SKM-1 (cell line): Measurements from ENCODE around the gene CD68.
A peak's percentile ranks its signal among the peaks of the same experiment; 100 is the strongest.
"Not testable (repeated sequence)": the region's sequence is repeated elsewhere in the genome, so short reads cannot be mapped to it uniquely, and the experiment has no call there.

ENCODE experiments used
- DNase-seq: peaks from one replicate; lab custom pipeline; 2025; ENCODE audit not compliant: unreplicated experiment; lab: John Stamatoyannopoulos, UW

The CD68 gene

DNA sequence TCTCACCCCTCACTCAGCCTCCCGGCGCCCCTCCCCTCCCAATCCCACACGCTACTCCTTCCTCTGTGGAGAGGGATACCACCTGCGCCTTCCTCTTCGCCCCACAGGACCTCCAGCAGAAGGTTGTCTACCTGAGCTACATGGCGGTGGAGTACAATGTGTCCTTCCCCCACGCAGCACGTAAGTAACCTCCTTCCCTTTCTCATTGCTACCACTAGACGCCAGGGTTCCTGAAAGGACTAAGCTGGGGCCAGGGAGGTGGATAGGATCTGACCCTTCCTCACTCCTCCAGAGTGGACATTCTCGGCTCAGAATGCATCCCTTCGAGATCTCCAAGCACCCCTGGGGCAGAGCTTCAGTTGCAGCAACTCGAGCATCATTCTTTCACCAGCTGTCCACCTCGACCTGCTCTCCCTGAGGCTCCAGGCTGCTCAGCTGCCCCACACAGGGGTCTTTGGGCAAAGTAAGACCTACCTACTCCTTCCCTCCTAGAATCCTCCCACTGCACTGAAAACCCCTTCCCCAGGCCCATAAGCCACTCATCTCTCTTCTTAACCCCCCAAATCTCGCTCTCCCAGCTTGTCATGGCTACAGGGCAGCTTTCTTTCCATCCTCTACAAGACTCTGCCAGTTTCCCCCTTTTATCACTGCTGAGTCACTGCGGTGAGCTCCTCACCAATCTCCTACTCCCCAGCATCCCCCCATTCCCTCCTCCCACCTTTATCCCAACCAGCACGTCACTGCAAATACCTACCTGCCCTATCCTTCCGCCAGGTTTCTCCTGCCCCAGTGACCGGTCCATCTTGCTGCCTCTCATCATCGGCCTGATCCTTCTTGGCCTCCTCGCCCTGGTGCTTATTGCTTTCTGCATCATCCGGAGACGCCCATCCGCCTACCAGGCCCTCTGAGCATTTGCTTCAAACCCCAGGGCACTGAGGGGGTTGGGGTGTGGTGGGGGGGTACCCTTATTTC is 1.5 kb downstream of the CD68 start:
- no peak for DNase-seq

DNA sequence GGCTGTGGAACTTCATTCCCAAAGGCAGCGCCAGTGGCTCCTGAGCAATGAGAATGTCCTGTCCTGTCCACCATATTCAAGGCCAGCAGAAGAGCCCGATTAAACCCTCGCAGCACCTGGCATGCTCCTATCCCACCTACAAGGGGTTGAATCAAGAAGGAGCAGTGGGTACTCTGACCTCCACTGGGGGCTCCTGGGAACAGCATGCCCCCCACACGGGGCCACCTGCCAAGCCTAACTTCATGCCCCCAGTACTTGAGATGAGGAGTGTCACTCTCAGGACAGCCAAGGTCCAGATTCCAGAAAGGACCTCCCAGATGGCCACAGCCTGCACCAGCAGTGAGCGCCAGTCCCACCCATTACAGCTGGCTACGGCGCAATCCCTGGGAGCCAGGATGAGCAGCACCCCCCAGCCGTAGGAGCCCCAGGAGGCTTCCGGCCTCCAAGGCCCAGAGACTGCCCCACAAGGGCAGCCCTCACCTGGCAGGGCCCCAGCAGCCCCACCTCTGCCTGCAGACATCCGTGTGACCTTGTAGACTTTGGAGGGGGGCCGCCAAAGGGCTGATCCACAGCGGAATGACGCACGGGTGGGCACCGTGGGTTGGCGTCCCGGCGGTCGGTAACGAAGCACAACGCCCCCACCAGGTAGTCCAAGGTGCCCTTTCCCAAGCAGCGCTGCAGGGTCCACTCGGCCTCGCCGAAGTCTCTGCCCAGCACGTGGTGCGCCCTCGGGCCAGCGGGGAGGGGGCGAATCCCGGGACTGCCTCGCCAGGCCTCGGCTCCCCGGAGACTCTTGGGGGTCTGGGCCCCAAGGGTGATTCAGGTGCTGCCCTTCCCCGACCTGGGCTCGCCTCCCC is 3.2 kb downstream of the CD68 start:
- no peak for DNase-seq

DNA sequence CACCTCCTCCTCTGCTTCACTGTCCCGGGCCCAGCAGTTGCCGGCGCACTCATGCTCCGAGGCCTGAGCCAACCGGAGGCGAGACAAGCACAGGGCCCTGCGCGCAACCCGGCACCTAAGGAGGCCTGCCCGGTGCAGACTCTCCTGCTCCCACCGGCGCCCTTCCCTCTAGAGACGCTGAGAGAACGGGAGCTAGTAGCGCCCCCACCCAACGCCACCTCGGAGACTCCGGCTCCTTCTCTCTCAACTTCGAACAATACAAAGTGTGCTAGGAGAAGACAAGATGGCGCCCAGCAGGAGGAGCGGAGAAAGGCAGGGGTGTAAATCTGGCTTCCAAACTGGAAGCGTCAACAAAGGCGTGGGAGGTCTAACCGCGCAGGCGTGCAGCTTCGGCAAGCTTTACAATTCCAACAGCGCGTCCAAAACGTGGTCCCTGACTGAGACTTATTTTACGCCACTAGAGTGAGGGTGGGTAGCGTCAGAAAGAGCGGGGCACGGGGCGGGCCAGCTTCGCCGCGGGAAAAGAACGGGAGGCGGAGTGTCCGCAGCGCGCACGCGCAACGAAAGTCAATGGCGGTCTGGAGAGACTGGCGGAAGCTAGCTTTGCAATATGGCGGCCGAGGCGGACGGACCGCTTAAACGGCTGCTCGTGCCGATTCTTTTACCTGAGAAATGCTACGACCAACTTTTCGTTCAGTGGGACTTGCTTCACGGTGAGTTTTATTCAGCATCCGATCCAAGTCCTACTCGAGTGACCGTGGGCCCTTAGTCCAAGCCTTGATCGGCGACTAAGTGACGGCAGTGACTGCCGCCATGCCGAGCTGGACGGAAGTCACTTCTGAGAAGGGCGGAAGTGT is 4.0 kb downstream of the CD68 start, which contains the start of gene MPDU1:
MPDU1 (plus strand) TSS at position 600 of the 857 bp plus-strand sequence; CDS start at position 611, 11 bp downstream.
- DNase-seq = peak; percentile 74

DNA sequence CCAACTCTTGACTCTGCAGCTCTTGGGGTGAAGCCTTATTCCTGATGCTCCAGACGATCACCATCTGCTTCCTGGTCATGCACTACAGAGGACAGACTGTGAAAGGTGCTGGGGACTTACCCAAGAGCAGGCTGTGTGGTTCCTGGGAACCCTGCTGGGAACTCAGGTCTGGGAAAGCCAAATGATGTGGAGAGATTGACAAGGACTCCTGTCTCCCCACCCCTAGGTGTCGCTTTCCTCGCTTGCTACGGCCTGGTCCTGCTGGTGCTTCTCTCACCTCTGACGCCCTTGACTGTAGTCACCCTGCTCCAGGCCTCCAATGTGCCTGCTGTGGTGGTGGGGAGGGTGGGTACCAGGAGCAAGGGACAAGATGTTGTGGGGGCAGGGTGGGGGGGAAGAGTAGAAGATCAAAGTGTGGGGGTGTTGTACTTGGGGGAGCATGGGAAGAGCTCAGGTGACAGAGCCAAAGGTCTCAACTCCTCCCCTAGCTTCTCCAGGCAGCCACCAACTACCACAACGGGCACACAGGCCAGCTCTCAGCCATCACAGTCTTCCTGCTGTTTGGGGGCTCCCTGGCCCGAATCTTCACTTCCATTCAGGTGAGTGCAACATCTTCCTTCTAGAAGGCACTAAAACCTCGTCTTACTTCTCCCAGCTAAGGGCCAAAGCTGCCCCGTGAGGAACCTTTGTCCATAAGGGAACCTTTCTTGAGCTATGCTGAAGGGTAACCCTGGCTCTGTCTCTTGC is 7.4 kb downstream of the CD68 start:
- no peak for DNase-seq

DNA sequence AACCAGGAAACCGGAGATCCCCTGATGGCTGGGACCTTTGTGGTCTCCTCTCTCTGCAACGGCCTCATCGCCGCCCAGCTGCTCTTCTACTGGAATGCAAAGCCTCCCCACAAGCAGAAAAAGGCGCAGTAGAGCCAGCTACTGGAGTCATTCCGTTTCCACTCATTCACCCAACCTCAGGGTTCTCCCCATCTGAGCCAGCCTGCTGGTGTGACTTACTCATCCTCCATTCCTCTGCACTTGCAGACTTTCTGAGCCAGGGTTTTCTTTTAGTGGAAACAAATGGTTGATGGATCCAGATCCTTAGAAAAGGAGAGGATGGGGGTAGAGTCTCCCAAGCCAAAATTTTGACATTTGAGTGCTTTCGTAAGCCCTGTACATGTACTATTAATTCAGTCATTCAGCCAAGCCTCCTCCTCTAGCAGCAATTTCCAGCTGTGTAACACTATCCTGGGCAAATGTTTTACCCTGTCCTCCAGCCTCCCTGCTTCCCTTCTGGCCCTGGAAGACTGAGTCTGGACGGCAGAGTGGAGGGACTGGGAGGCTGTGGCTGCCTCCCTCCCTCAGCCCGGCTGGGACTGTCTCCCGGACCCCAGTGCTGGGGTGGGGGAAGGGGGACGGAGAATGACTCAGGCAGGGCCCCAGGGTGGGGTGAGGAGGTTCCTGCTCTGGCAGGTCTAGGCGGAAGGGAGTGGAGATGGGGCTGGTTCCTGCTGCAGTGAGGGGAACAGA is 8.1 kb downstream of the CD68 start:
- DNase-seq = no peak

DNA sequence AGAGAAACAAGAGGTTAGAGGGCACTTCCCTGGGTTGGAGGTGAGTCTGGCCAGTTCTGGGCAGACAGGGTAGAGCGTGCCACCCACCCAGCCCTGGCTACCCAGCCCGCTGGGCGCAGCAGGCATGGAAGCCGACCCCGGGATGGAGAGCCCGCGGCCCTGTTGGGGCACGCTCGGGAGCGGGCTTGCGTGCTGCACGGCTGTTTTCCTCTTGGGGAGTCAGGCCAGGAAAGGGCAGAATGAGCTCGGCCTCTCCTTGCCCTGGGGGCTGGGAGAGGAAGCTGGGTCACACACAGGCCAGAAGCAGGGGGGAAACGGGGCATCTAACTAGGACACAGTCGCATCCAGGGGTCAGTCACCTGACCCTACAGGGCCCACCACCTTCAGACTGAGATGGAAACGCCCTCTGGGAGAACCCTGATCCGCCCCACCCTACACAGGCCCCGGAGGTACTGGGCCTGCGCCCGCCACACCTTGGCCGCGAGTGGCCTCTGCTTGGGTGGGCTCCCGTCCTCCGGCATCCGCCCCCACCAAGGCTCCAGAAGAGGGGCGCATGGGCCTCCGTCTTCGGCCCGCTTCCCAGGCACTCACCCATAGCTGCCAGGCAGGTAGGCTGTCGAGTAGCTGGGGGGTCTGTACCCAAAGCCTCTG is 9.2 kb downstream of the CD68 start:
- no peak for DNase-seq

DNA sequence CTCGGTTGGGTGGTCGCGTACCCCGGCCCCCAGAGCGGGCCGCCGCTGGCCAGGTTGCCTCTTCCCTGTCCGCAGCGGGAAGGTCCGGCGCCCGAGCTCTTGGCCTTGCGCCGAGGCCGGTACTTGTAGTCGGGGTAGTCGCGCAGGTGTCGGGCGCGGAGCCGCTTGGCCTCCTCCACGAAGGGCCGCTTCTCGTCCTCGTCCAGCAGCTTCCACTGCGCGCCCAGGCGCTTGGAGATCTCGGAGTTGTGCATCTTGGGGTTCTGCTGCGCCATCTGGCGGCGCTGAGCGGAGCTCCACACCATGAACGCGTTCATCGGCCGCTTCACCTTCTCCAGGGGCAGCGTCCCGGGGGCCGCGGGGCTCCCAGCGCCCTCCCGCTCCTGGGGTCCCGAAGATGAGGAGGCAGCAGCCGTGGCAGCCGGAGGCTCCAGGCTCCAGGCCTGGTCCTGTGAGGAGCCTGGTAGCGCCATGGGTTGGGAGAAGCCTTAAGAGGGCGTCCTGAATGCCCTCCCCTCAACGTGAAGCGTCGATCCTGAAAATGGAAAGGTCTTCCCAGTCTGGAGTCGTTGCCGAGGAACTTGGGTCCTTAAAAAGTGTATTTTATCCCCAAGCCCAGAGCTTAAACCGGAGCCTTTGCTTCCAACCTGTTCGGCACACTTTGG is 9.9 kb downstream of the CD68 start:
- no peak for DNase-seq

DNA sequence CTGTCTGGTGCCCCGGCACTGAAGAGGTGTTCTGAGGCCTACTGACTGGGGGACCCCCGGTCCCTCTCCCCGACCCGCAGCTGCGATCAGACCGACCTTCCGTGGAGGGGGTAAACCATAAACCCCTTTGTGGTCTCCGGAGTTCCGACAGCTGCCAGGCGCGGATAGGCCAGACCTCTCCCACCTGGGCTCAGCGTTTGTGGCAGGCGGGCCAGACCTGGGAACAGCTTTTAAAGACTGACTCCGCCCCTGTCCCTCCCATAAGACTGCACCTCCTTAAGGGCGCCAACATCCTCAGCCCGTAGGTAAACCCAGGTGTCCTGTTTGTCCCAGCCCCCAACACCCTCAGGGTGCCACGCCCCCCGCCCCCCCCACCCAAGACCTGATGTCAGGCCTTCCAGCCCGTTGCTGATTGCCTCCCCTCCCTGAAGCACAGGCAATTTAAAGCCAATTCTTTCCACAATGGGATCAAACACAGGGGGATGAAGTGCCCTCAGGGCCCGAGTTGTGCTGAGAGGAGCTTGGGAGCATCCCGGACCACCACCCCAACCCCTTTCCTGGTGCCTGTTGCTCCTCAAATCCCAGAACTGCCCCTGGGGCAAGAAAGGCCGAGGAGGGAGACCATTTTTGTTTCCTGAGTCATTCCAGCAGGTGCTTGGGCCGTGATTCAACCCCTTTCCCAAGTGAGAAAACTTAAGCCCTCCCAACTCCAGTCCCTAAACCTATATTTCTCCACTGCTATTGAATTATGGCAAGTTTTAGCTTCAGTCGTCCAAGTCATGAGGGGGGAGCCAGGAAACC is 10.7 kb downstream of the CD68 start, which contains the start of gene SOX15:
SOX15 (minus strand) TSS at position 204 of the 801 bp plus-strand sequence. CDS start 418 bp downstream, outside the sequence.
- no peak for DNase-seq

DNA sequence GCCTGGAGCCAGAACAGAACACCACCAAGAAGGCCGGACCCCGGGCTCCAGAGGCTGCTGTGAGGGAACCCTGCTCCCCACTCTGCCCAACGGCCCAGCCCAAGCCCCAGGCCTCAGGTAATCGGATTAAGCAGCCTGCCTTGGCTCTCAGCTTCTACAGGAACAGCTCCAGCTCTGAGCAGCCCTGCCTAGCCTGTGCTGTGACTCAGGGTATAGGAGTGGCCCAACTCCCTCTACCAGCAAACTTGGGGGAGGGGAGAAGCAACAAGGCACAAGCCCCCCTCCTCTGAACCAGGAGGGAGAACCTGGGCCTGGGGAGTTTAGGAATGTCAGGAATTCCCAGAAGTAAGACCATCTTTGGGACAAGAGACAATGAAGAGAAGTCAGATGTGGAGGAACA is 11.3 kb downstream of the CD68 start:
- no peak for DNase-seq

DNA sequence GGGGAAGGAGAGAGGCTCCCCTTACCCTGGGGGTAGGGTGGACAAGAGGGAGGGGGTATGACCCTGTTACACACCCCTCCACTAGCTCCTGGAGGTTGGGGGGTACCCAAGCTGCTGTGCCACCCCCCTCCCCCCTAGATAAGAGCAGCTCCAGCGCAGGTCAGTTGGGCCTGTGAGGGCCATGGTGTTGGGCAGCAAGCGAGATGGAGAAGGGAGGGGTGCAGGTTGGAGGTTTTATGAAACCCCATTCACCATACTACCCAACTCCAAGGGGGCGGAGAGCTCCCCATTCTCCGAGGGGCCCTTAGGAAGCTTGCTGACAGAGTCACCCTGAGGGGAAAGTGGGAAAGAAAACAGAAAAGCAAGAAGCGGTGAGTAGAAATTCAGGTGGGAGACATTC is 12.2 kb downstream of the CD68 start:
- DNase-seq = no peak

DNA sequence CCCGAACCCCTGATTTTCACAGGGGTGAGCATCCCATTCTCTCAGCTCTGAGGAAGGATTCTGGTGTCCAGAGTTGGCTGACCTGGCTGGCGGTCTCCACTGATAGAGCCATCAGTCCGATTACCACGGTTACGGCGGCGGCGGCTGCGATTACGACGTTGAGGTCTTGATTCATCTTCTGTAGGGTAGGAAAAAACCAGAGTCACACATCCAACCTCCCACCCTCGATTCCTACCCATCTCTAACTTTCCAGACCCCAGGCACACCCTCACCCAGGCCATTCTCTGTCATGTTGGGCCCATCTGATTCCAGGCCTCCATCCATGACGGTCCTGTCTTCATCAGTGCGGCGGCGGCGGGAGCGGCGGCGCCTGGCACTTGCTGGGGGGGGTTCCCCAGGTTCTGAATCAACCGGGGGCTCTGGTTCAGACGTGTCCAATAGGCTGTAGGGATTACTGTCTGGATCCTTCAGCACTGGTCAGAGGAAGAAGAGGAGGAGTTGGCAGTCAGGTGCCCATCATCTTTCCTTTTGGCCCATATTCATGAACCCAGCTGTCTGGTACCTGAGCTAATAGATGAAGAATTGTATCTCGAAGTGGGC is 13.1 kb downstream of the CD68 start:
- no peak for DNase-seq

DNA sequence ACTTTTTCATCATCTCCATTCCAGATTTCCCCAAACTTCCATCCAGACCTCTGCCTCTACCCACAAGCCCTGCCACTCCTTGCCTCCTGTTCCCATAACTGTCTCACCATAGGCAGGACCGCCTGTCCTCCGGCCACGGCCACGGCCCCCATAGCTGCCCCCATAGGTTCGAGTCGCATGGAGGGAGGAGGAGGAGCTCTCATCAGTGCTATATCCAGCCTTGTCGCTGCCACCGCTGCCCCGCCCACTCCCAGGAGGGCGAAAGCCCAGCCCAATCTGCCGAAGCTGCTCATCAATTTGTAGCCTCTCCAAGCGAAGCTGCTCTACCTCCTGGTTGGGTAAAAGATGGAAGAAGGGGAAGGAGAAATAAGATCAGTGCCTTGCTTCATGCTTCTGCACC is 13.9 kb downstream of the CD68 start:
- DNase-seq = no peak

DNA sequence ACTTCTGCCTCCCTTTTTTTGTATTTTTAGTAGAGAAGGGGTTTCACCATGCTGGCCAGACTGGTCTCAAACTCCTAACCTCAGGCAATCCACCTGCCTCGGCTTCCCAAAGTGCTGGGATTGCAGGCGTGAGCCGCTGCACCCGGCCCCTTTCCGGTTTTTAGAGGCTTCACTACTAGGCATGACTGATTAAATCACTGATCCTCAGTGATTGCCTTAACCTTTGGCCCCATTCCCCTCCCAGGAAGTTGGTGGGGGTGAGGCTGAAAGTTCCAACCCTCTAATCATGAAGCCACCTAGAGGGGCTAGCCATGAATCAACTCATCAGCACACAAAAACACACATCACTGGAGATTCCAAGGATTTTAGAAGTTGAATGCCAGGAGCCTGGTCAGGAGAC is 18.1 kb downstream of the CD68 start:
- DNase-seq = not testable (repeated sequence)

DNA sequence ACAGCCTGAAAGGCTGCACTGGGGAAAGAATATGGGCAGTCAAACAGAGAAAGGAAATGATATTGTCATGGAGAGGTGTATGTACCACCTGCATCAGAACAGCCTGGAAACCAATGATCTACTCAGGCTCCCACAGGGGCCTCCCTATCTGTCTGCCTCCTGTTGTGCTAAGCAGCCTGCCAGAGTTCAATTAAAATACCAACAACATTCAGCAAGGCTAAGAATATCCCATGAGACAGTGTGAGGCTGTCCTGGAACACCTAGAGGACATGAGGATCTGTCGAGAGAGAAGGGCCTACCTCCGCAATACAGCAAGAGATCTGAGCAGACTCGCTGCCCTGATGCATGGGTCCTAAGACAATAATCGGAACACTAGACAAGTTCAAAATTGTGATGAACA is 26.8 kb downstream of the CD68 start:
- no peak for DNase-seq

DNA sequence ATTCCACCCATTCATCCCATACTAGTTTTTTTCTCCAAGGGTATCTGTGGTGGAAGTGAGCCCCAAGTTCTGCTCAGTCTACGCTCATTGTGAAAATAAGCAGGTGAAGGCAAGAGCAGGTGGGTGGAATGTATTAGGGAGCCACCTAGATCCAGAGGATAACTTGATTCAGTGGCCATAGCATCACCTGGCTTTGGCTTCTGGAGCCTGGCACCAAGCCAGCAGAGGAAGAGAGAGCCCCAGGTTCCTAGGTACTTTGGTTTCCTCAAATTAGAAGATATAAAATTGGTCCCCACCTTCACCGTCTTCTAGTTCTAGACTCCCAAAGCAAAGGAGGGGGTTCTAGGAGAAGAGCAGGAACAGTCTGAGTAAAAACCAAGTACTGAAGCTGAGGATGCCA is 31.2 kb downstream of the CD68 start:
- DNase-seq = no peak

DNA sequence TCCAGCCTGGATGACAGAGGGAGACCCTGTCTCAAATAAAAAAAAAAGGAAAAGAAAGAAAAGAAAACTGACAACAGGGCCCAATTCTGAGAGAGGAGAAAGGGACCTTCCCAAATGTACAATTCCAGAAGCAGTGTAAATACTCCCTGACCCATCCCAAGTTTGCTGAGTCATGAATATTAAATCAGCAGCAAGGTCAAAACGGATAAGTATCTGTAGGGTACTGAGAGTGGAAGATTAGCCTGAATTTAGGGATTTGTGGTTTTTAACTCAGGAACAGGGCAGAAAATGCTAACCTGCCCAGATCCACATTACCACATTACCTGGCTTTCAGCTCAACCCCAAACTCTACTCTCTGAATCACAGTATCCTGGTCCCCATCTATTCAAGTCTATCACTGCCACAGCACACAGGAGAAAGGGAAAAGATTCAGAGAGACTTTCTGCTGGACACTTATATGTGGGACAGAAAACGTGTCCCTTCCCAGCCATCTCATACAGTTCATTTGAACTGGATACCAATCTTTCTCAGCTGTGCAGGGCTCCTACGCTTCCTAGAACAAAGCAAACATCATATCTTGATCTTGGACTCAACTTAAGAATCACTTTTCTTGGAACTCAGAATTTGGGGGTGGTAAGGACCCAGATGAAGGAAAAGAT is 32.3 kb downstream of the CD68 start:
- no peak for DNase-seq

DNA sequence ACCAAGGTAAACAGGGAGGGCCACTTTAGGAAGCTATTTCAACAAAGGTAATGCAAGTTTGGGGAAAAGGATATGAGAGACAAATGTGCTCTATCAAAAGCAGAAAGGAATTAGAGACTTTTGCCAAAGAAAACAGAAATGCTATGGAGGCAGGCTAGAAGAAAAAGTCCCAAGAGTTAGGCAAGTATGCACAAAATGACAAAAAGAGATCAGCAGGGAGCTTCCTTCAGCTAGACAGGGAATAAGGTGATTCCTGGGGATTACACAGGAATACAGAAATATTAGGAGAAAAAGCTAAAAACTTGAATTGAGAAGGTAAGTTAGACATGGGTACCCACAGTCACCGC is 32.8 kb downstream of the CD68 start:
- DNase-seq = no peak
